Heart left ventricle (tissue), 16 donors: Measurements from ENCODE around the gene NPHP1. TPM values are rescaled to one million over a fixed set of nuclear protein-coding genes. Genes with fewer than 3 reads are reported as not detected.

Experiments used
- ATAC-seq, 4 donors: fragments of 200-7000 bp; cut with Tn5 transposase; one replicate each; pipeline ENCODE4 v1.9.1; 2020 to 2022; ENCODE audit warnings: moderate library complexity in 4 of 4, mild to moderate bottlenecking in 3 of 4, moderate number of reproducible peaks in 1 of 4
- DNase-seq, 5 donors: peaks; one replicate each; pipeline ENCODE4 v3.0.0-alpha.2; 2020
- H3K27ac ChIP-seq, 12 donors: fragments of 200-600 bp; sonication (generic) in 4 of 12; one replicate each; pipeline versions ENCODE4 v1.5.0 to v1.8.0; 2016 to 2022; ENCODE audit warnings: mild to moderate bottlenecking in 2 of 12
- H3K27me3 ChIP-seq, 9 donors: fragments of 200-600 bp; sonication (generic) in 2 of 9; one replicate each; pipeline versions ENCODE4 v1.5.1 to v1.8.0; 2016 to 2022; ENCODE audit warnings: mild to moderate bottlenecking in 3 of 9
- H3K36me3 ChIP-seq, 9 donors: fragments of 200-600 bp; sonication (generic) in 2 of 9; one replicate each; pipeline versions ENCODE4 v1.5.0 to v1.8.0; 2018 to 2022; ENCODE audit warnings: mild to moderate bottlenecking in 2 of 9
- H3K4me1 ChIP-seq, 12 donors: fragments of 200-600 bp; sonication (generic) in 4 of 12; one replicate each; pipeline versions ENCODE4 v1.5.0 to v1.8.0; 2016 to 2022; ENCODE audit warnings: mild to moderate bottlenecking in 3 of 12
- H3K4me3 ChIP-seq, 12 donors: fragments of 200-600 bp; sonication (generic) in 4 of 12; one replicate each; pipeline versions ENCODE4 v1.5.0 to v1.8.0; 2017 to 2022; ENCODE audit warnings: mild to moderate bottlenecking in 9 of 12, moderate library complexity in 4 of 12
- H3K9me3 ChIP-seq, 12 donors: fragments of 200-600 bp; sonication (generic) in 4 of 12; one replicate each; pipeline versions ENCODE4 v1.5.0 to v1.8.0; 2016 to 2022; ENCODE audit warnings: mild to moderate bottlenecking in 1 of 12
- POLR2A ChIP-seq, 2 donors: fragments of 450-650 bp; IDR thresholded peaks; one replicate each; pipeline ENCODE4 v1.6.1; 2017; ENCODE audit warnings: antibody characterized with exemption in 2 of 2, mild to moderate bottlenecking in 2 of 2, moderate library complexity in 2 of 2
- WGBS, 4 donors: extraction: QIAGEN DNeasy Blood & Tissue Kit in 2 of 4; methylation state at CpG; one replicate each; pipeline versions ENCODE4 v1.1.5 to v1.1.7; 2013 to 2018; 5-methylcytosine and 5-hydroxymethylcytosine counted together
- intact Hi-C, 10 donors: fragments of 100-400 bp; cut with DNase I; formaldehyde crosslinking; loops; one replicate each; pipeline versions ENCODE4 v1.11.1 to v1.14.2; 2022
- polyA plus RNA-seq, 2 donors: library from polyadenylated mRNA; stranded (reverse); fragments of 200-250 nt; gene quantifications; one replicate each; pipeline ENCODE4 v1.2.3, GENCODE V29; 2013
- total RNA-seq, 9 donors: library from RNA; depleted of rRNA in 2 of 9; stranded (reverse); fragments of >200 nt in 2 of 9; fragmentation: NEBNext Ultra II Directional in 3 of 9; extraction: Animal tissue kit (Norgen Biotek cat#: 25700) in 3 of 9; gene quantifications; one replicate each; pipeline versions ENCODE4 v1.1.0 to v1.2.4, GENCODE V29; 2016 to 2023
- TF ChIP-seq, protein P1 (sequence below), 12 donors: fragments of 200-600 bp; sonication (generic) in 4 of 12; IDR thresholded peaks; one replicate each; pipeline versions ENCODE4 v1.5.0 to v1.8.0; 2018 to 2022; ENCODE audit warnings: antibody characterized with exemption in 12 of 12, mild to moderate bottlenecking in 5 of 12
- donor health status: ischemic (EF 13 %, LVEDD 7.1; RV severe dilation, severe dysfunction).
- donor health status: healthy with polysubstance abuse.
- donor health status: DM: no; HTN: yes; CAD: no.
- donor health status: DM: no; HTN: no; CAD: no.
- donor health status: ischemic (EF 25% LVEDD 6.9; RV normal size, moderate dysfunction).
- donor health status: ischemic (EF 25% LVEDD 5.7; RV mildly dilated, moderate dysfunction).
- donor health status: healthy.
- donor health status: DM: yes; HTN: yes; CAD: no.
- donor health status: ischemic (EF 35%, LVEDD 5.7; RV mildly dilated, moderate dysfunction).
- donor health status: nonischemic (EF 11% LVEDD 7.7; RV severe dilation, severe dysfunction).
- donor health status: DM: yes; HTN: yes; CAD: no.
- donor health status: PGD.
- donor health status: ischemic (EF 29% LVEDD 5.4; RV normal size, mild dysfunction).
- donor health status: nonischemic (EF 23%, LVEDD 6.1; RV moderate dilation, normal function).

The NPHP1 gene
- total and polyA plus RNA-seq, 11 donors: 4.7 to 7.9 (median 5.6) TPM

DNA sequence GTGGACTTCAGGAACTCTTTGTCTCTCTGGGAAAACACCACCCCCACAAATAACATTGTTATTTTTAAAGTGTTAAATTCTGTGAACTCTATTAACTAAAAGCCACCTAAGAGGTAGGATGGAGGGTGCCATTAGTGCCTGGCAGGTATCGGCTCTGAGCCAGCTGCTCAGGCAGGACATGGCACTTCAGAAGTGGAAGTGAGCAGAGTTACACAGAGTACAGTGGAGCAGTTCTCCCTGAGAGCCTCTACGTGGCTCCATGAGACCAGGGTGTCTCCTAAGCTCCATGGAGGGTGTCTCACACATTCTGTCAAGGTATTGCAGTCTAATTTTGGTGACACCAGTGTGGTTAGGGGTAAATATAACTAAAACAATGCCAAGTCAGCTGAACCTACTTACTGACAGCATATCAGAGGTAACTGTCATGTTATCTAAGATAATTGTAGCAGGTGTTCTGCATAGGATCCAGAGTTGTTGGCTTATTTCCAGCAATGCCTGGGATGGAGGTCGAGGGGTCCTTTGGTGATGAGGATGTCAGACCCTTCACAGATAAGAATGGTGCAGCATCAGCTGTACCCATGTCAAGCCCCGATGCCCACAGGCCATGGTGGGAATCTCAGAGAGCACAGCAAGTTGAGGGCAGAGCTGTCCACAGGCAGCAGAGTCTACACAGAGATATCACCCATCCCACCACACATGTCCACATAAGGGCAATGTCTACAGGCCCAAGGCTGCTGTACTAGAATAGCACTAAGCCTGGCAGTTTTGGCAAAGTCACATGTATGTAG lies 80.6 kb downstream of the NPHP1 start:
- no peak for ATAC-seq
- no peaks in the 10 kb centered on the region for H3K36me3 ChIP-seq
- peaks cover 0 to 29% (median 9%) of the 10 kb centered on the region in 12 donors for H3K4me1 ChIP-seq
- TF ChIP-seq POLR2A (IDR thresholded peaks at IDR 0.05): no peak
- TF ChIP-seq, protein P1, sequence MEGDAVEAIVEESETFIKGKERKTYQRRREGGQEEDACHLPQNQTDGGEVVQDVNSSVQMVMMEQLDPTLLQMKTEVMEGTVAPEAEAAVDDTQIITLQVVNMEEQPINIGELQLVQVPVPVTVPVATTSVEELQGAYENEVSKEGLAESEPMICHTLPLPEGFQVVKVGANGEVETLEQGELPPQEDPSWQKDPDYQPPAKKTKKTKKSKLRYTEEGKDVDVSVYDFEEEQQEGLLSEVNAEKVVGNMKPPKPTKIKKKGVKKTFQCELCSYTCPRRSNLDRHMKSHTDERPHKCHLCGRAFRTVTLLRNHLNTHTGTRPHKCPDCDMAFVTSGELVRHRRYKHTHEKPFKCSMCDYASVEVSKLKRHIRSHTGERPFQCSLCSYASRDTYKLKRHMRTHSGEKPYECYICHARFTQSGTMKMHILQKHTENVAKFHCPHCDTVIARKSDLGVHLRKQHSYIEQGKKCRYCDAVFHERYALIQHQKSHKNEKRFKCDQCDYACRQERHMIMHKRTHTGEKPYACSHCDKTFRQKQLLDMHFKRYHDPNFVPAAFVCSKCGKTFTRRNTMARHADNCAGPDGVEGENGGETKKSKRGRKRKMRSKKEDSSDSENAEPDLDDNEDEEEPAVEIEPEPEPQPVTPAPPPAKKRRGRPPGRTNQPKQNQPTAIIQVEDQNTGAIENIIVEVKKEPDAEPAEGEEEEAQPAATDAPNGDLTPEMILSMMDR (IDR thresholded peaks at IDR 0.05): no peak
- intact Hi-C loops: no loop called here
- 63 to 73% (median 68%) methylated on average over 4 of the region's 4 CpGs for WGBS, 4 donors
- no peak overlapping the region for H3K27ac ChIP-seq
- peaks cover 0 to 2% (median 0%) of the 10 kb centered on the region in 9 donors for H3K27me3 ChIP-seq
- DNase-seq: no peak
- no peaks in the 10 kb centered on the region for H3K9me3 ChIP-seq
- H3K4me3 ChIP-seq: no peak overlapping the region

DNA sequence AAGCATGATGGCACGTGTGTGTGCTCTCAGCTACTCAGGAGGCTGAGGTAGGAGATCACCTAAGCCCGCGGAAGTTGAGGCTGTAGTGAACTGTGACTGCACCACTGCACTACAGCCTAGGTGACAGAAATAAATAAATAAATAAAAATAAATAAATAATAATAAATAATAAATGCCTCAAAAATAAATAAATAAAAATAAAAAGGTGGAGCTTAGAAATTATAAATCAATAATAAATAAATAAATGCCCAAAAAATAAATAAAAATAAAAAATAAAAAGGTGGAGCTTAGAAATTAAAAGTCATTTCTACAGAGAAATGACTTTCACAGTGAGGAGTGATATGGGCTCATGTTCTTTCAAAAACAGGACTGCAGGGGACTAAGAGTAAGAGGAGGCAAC lies 83.2 kb downstream of the NPHP1 start:
- Histone ChIP-seq H3K36me3 (no peaks in the 10 kb centered on the region), H3K4me3 (no peak overlapping the region), H3K4me1 (peaks cover 0 to 39% (median 18%) of the 10 kb centered on the region in 12 donors), H3K9me3 (no peaks in the 10 kb centered on the region), H3K27ac (peak overlapping the region in 5 of 12 donors; percentile 30 to 72 (median 47)), H3K27me3 (peaks cover 0 to 11% (median under 1%) of the 10 kb centered on the region in 9 donors)
- intact Hi-C loops: no loop called here
- ATAC-seq: no peak
- DNase-seq: no peak
- WGBS, 4 donors: 97 to 98% (median 97%) methylated on average over 3 of the region's 3 CpGs
- TF ChIP-seq, protein P1 (IDR thresholded peaks at IDR 0.05): no peak
- TF ChIP-seq POLR2A (IDR thresholded peaks at IDR 0.05): no peak

DNA sequence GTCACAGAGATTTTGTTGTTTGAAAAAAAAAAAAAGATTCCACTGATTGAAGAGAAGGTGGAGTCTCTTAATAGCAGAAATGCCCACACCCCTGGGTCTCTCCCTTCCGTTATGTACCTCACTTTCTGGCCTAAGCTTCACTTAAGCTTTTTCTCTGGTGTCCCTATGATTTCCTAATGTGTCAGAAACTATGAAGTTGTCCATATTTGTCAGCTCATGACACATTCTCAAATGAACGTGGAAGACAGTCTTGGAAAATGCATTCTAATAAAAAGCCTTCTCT lies 83.8 kb downstream of the NPHP1 start:
- Histone ChIP-seq H3K27me3 (peaks cover 0 to 15% (median 6%) of the 10 kb centered on the region in 9 donors), H3K27ac (peak overlapping the region in 6 of 12 donors; percentile 30 to 72 (median 55)), H3K4me3 (no peak overlapping the region), H3K9me3 (no peaks in the 10 kb centered on the region), H3K36me3 (no peaks in the 10 kb centered on the region), H3K4me1 (peaks cover 0 to 45% (median 21%) of the 10 kb centered on the region in 12 donors)
- no peak for TF ChIP-seq POLR2A (IDR thresholded peaks at IDR 0.05)
- TF ChIP-seq, protein P1 (IDR thresholded peaks at IDR 0.05): no peak
- ATAC-seq: peak in 3 of 4 donors; percentile 21 to 49 (median 40)
- DNase-seq: no peak
- intact Hi-C loops: no loop called here
- WGBS, 4 donors: 57 to 73% (median 62%) methylated on average over 2 of the region's 2 CpGs

DNA sequence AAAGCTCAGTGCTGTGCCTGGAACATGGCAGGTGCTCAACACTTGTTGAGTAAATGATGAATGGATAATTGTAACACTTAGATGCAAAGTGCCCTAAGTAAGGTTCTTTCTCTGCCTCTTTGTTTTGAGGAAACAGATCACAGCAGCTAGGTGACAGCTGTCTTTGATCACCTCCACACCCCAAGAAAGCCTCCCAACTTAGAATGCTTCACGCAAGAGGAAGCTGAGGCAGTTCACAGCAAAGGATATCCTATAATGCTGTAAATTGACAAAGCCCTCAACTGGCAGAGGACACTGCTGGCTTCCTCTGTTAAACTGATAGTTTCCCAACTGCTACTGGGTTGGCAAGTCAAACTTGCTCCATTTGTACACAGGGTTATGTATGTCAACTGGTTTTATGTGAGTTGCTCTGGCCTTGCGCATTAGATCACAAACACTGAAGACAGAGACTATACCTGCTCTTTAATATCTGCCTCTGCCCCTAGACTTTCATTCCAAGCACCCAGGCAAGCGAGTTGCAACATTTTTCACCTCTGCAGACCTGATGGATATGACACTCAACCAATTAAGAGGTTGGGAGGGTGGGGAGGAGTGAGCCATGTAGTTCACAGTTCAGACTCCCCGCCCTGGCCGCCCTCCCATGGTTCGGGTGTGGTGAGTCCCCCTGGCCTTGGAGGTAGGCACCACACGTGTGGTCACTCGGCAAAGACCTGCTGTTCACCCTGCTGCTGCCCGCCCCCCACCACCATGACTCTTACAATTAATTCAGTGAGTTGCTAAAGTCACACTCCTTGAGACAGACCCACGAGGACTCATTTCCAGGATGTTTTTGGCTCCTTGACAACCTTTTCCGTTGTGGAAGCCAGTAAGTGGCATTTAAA lies 84.4 kb downstream of the NPHP1 start:
- no peak overlapping the region for H3K4me3 ChIP-seq
- WGBS, 4 donors: 58 to 66% (median 62%) methylated on average over 11 of the region's 11 CpGs
- TF ChIP-seq, protein P1 (IDR thresholded peaks at IDR 0.05): no peak
- TF ChIP-seq POLR2A (IDR thresholded peaks at IDR 0.05): no peak
- peak overlapping the region in 10 of 12 donors; percentile 8 to 78 (median 56) for H3K27ac ChIP-seq
- intact Hi-C loops: no loop called here
- peaks cover 0 to 50% (median 23%) of the 10 kb centered on the region in 12 donors for H3K4me1 ChIP-seq
- H3K27me3 ChIP-seq: peaks cover 0 to 19% (median 12%) of the 10 kb centered on the region in 9 donors
- ATAC-seq (peak in 3 of 4 donors; percentile 8 to 68 (median 28)), DNase-seq (peak in 1 of 5 donors; percentile 35)
- no peaks in the 10 kb centered on the region for H3K36me3 ChIP-seq
- no peaks in the 10 kb centered on the region for H3K9me3 ChIP-seq
